WTC11 (cell line): Measurements from ENCODE around the gene ERP29. TPM values are rescaled to one million over a fixed set of nuclear protein-coding genes. Genes with fewer than 3 reads are reported as not detected.

Source experiments
- ATAC-seq: fragments of 200-7000 bp; cut with Tn5 transposase; 2 replicates; pipeline ENCODE4 v1.10.0; 2021; ENCODE audit warnings: mild to moderate bottlenecking, moderate library complexity
- CTCF ChIA-PET: fragments of 300-600 bp; sonication (Branson Sonifier 250); formaldehyde crosslinking; loops from one replicate; lab custom pipeline; 2021; ENCODE audit warnings: antibody characterized with exemption; lab: Charles Lee
- POLR2A ChIA-PET: fragments of 350-600 bp; sonication (Branson Sonifier 250); formaldehyde crosslinking; loops from one replicate; lab custom pipeline; 2021; ENCODE audit warnings: antibody characterized with exemption; lab: Charles Lee
- DNase-seq: peaks from one replicate; pipeline ENCODE4 v3.0.0; 2021; ENCODE audit warnings: low spot score
- H3K27ac Mint-ChIP-seq: 2 replicates; pipeline ENCODE4 v1.8.0; 2021; ENCODE audit warnings: mixed read lengths
- H3K27me3 Mint-ChIP-seq: 2 replicates; pipeline ENCODE4 v1.8.0; 2021; ENCODE audit warnings: low read depth, mild to moderate bottlenecking, moderate library complexity, mixed read lengths
- H3K36me3 Mint-ChIP-seq: 2 replicates; pipeline ENCODE4 v1.8.0; 2021; ENCODE audit warnings: mixed read lengths
- H3K4me1 Mint-ChIP-seq: 2 replicates; pipeline ENCODE4 v1.8.0; 2022; ENCODE audit warnings: mixed read lengths
- H3K4me3 Mint-ChIP-seq: 2 replicates; pipeline ENCODE4 v1.8.0; 2021; ENCODE audit warnings: mild to moderate bottlenecking, moderate library complexity, mixed read lengths
- H3K9me3 Mint-ChIP-seq: 2 replicates; pipeline ENCODE4 v1.8.0; 2021; ENCODE audit warnings: mixed read lengths
- CREM ChIP-seq: sonication (generic); formaldehyde crosslinking; IDR thresholded peaks from 2 replicates; pipeline ENCODE4 v1.8.1; 2022; ENCODE audit warnings: mild to moderate bottlenecking, missing genetic modification reagents, moderate library complexity
- EMX1 ChIP-seq: fragments of 250-450 bp; sonication (Bioruptor Pico); IDR thresholded peaks from 2 replicates; pipeline ENCODE4 v1.8.0; 2021; ENCODE audit warnings: mild to moderate bottlenecking
- ERG ChIP-seq: fragments of 250-450 bp; sonication (Bioruptor Pico); IDR thresholded peaks from 2 replicates; pipeline ENCODE4 v1.8.0; 2021; ENCODE audit warnings: mild to moderate bottlenecking
- ETV6 ChIP-seq: sonication (generic); formaldehyde crosslinking; IDR thresholded peaks from 2 replicates; pipeline ENCODE4 v1.8.1; 2022; ENCODE audit warnings: mild to moderate bottlenecking, missing genetic modification reagents
- FOXK1 ChIP-seq: sonication (generic); formaldehyde crosslinking; IDR thresholded peaks from 2 replicates; pipeline ENCODE4 v1.8.0; 2022; ENCODE audit warnings: mild to moderate bottlenecking, moderate library complexity, missing genetic modification reagents
- HMGXB4 ChIP-seq: sonication (generic); formaldehyde crosslinking; IDR thresholded peaks from 2 replicates; pipeline ENCODE4 v1.8.1; 2023; ENCODE audit warnings: mild to moderate bottlenecking, moderate library complexity, missing genetic modification reagents
- IRF2 ChIP-seq: sonication (generic); formaldehyde crosslinking; IDR thresholded peaks from 2 replicates; pipeline ENCODE4 v1.8.0; 2022; ENCODE audit warnings: low read depth, missing genetic modification reagents, borderline replicate concordance
- JUN ChIP-seq: sonication (generic); formaldehyde crosslinking; IDR thresholded peaks from 2 replicates; pipeline ENCODE4 v1.8.0; 2023; ENCODE audit warnings: mild to moderate bottlenecking, missing genetic modification reagents
- KAT7 ChIP-seq: sonication (generic); formaldehyde crosslinking; IDR thresholded peaks from 2 replicates; pipeline ENCODE4 v1.8.1; 2023; ENCODE audit warnings: missing genetic modification reagents, mild to moderate bottlenecking, borderline replicate concordance
- NFYB ChIP-seq: sonication (generic); formaldehyde crosslinking; conservative IDR thresholded peaks from 2 replicates; pipeline ENCODE4 v1.8.0; 2022; ENCODE audit warnings: low read depth, missing genetic modification reagents
- OVOL2 ChIP-seq: fragments of 250-450 bp; sonication (Bioruptor Pico); IDR thresholded peaks from 2 replicates; pipeline ENCODE4 v1.9.0; 2021; ENCODE audit warnings: mild to moderate bottlenecking, borderline replicate concordance
- SMAD3 ChIP-seq: sonication (generic); formaldehyde crosslinking; IDR thresholded peaks from 2 replicates; pipeline ENCODE4 v1.8.0; 2022; ENCODE audit warnings: missing genetic modification reagents, mild to moderate bottlenecking, borderline replicate concordance
- TCF7 ChIP-seq: sonication (generic); formaldehyde crosslinking; IDR thresholded peaks from 2 replicates; pipeline ENCODE4 v1.8.0; 2022; ENCODE audit warnings: mild to moderate bottlenecking, low read depth, missing genetic modification reagents, moderate library complexity
- TP53 ChIP-seq: sonication (generic); formaldehyde crosslinking; IDR thresholded peaks from 2 replicates; pipeline ENCODE4 v1.8.1; 2023; ENCODE audit warnings: mild to moderate bottlenecking, missing genetic modification reagents
- ZBTB21 ChIP-seq: sonication (generic); formaldehyde crosslinking; IDR thresholded peaks from 2 replicates; pipeline ENCODE4 v1.8.1; 2023; ENCODE audit warnings: mild to moderate bottlenecking, missing genetic modification reagents, borderline replicate concordance
- ZNF232 ChIP-seq: sonication (generic); formaldehyde crosslinking; IDR thresholded peaks from 2 replicates; pipeline ENCODE4 v1.8.0; 2022; ENCODE audit warnings: mild to moderate bottlenecking, missing genetic modification reagents
- ZNF317 ChIP-seq: sonication (generic); formaldehyde crosslinking; IDR thresholded peaks from 2 replicates; pipeline ENCODE4 v1.8.1; 2023; ENCODE audit warnings: low read depth, mild to moderate bottlenecking, moderate library complexity, missing genetic modification reagents, borderline replicate concordance
- ZNF512 ChIP-seq: sonication (generic); formaldehyde crosslinking; IDR thresholded peaks from 2 replicates; pipeline ENCODE4 v1.8.1; 2022; ENCODE audit warnings: missing genetic modification reagents, borderline replicate concordance
- ZNF532 ChIP-seq: fragments of 250-450 bp; sonication (Bioruptor Pico); IDR thresholded peaks from 2 replicates; pipeline ENCODE4 v1.9.0; 2021; ENCODE audit warnings: mild to moderate bottlenecking, borderline replicate concordance
- total RNA-seq: library from RNA; stranded (reverse); gene quantifications from 3 replicates; pipeline ENCODE4 v1.2.3, GENCODE V29; 2021

Gene ERP29
- total RNA-seq, 1 experiment from 2014 or later = 162 TPM

GRCh38 chr12:112046003-112046402 lies 32.8 kb downstream of the ERP29 start (continued):
- TF ChIP-seq IRF2 = no peak
- no peak for TF ChIP-seq ZNF232 (CRISPR knock-in tag)
- no peak for TF ChIP-seq FOXK1 (CRISPR knock-in tag)
- TF ChIP-seq, all 79 proteins: peak for 0

GRCh38 chr12:112049351-112049750 lies 36.1 kb downstream of the ERP29 start:
- no peaks in the 10 kb centered on the region for H3K9me3 Mint-ChIP-seq
- no peaks in the 10 kb centered on the region for H3K4me1 Mint-ChIP-seq
- DNase-seq = no peak
- H3K27ac Mint-ChIP-seq = no peak overlapping the region
- POLR2A ChIA-PET = interaction anchor here (0.5 kb wide), 1 partner anchor 23 kb away, joined by 3 read pairs; no protein-coding TSS in a partner anchor
- H3K4me3 Mint-ChIP-seq = no peak overlapping the region
- ATAC-seq = no peak
- H3K27me3 Mint-ChIP-seq = no peaks in the 10 kb centered on the region
- no peak for TF ChIP-seq TP53 (CRISPR knock-in tag)
- TF ChIP-seq ZNF532 (CRISPR knock-in tag) = no peak
- TF ChIP-seq JUN = no peak
- no peak for TF ChIP-seq OVOL2 (CRISPR knock-in tag)
- TF ChIP-seq TCF7 (CRISPR knock-in tag) = no peak
- no peak for TF ChIP-seq ZNF512 (CRISPR knock-in tag)
- TF ChIP-seq ZBTB21 = no peak
- TF ChIP-seq ETV6 (CRISPR knock-in tag) = no peak
- TF ChIP-seq HMGXB4 (CRISPR knock-in tag) = no peak
- TF ChIP-seq ERG (CRISPR knock-in tag) = no peak
- TF ChIP-seq EMX1 (CRISPR knock-in tag) = no peak
- TF ChIP-seq KAT7 (CRISPR knock-in tag) = no peak
- CTCF ChIA-PET = interaction anchor here (1.4 kb wide), 1 partner anchor 30 kb away, joined by 3 read pairs; no protein-coding TSS in a partner anchor
- H3K36me3 Mint-ChIP-seq = peaks cover 79% of the 10 kb centered on the region

- TF ChIP-seq SMAD3 (CRISPR knock-in tag) (no peak), CREM (CRISPR knock-in tag) (no peak), NFYB (no peak), ZNF317 (CRISPR knock-in tag) (no peak), JUN (no peak)
- Mint-ChIP-seq H3K4me1 (no peaks in the 10 kb centered on the region), H3K36me3 (peaks cover 53% of the 10 kb centered on the region), H3K27me3 (no peaks in the 10 kb centered on the region), H3K9me3 (no peaks in the 10 kb centered on the region), H3K4me3 (no peak overlapping the region), H3K27ac (no peak overlapping the region)
- ATAC-seq (no peak), DNase-seq (no peak)
- POLR2A ChIA-PET = no interaction called here
- CTCF ChIA-PET = no interaction called here
These were observed 47.9 kb downstream of the ERP29 start for GRCh38 chr12:112061137-112061536.
